PFSK-1 (cell line): ENCODE data around the gene FAM221B.

Experiments used
- FOXP2 ChIP-seq: optimal IDR thresholded peaks from 2 replicates; pipeline ENCODE3; 2011; ENCODE audit warnings: borderline replicate concordance, control low read depth, inconsistent platforms; ENCODE audit not compliant: insufficient read depth; ENCODE audit errors: extremely low read length, extremely low read depth
- POLR2AphosphoS5 ChIP-seq: IDR thresholded peaks from 2 replicates; pipeline ENCODE4 v1.6.1; 2012; ENCODE audit warnings: low read depth, mild to moderate bottlenecking, control low read depth, low read length, moderate library complexity
- REST ChIP-seq, 2 experiments: IDR thresholded peaks; 2 replicates each; pipeline versions ENCODE4 v1.6.1 to v1.8.0; 2011 to 2012; ENCODE audit warnings: low read depth in 2 of 2, low read length in 2 of 2, control low read depth in 1 of 2, inconsistent platforms in 1 of 2, mild to moderate bottlenecking in 1 of 2, moderate library complexity in 1 of 2; ENCODE audit not compliant: insufficient read depth in 1 of 2
- SIN3A ChIP-seq: IDR thresholded peaks from 2 replicates; pipeline ENCODE4 v1.6.1; 2012; ENCODE audit warnings: mild to moderate bottlenecking, low read length, moderate library complexity, borderline replicate concordance; ENCODE audit not compliant: insufficient read depth
- TAF1 ChIP-seq: IDR thresholded peaks from 2 replicates; pipeline ENCODE4 v1.6.1; 2012; ENCODE audit warnings: low read length, control low read depth, borderline replicate concordance; ENCODE audit not compliant: insufficient read depth

FAM221B gene

GRCh38 chr9:35816708-35817107, 11.8 kb downstream of the FAM221B start:
- no peak for TF ChIP-seq POLR2AphosphoS5
- no peak for TF ChIP-seq SIN3A
- no peak for TF ChIP-seq TAF1
- TF ChIP-seq REST (IDR thresholded peaks at IDR 0.05; ENCODE audit: insufficient read depth in 1 of 2, low read depth in 2 of 2, low read length in 2 of 2), result no peak

GRCh38 chr9:35814841-35815543, 13.5 kb downstream of the FAM221B start, which contains the start of gene HINT2:
HINT2 (minus strand) TSS chr9:35815042; CDS start chr9:35814979, 63 bp downstream.
- peak; percentile 79 for TF ChIP-seq POLR2AphosphoS5
- no peak for TF ChIP-seq REST (IDR thresholded peaks at IDR 0.05; ENCODE audit: insufficient read depth in 1 of 2, low read depth in 2 of 2, low read length in 2 of 2)
- TF ChIP-seq TAF1, result 0 out of 2 replicates have a peak, but pooled peaks have one; percentile 44
- TF ChIP-seq SIN3A, result no peak

- TF ChIP-seq TAF1 (no peak), POLR2AphosphoS5 (no peak; the same call in 1 of the 2 replicates), FOXP2 (no peak), SIN3A (no peak)
These were observed 14.3 kb downstream of the FAM221B start for GRCh38 chr9:35814106-35814840.

GRCh38 chr9:35813434-35814105, 15.0 kb downstream of the FAM221B start:
- no peak for TF ChIP-seq POLR2AphosphoS5
- no peak for TF ChIP-seq FOXP2
- TF ChIP-seq SIN3A, result no peak
- TF ChIP-seq TAF1, result no peak
- TF ChIP-seq REST (IDR thresholded peaks at IDR 0.05; ENCODE audit: insufficient read depth in 1 of 2, low read depth in 2 of 2, low read length in 2 of 2), result no peak

GRCh38 chr9:35812025-35812602, 16.4 kb downstream of the FAM221B start, which contains the start of gene SPAG8:
SPAG8 (minus strand) TSS chr9:35812262; CDS start chr9:35812147, 115 bp downstream.
- TF ChIP-seq FOXP2 (no peak), POLR2AphosphoS5 (no peak; the same call in 1 of the 2 replicates), SIN3A (no peak), REST (IDR thresholded peaks at IDR 0.05; ENCODE audit: insufficient read depth in 1 of 2, low read depth in 2 of 2, low read length in 2 of 2) (no peak), TAF1 (no peak)
